HEK293 (cell line): ENCODE results near the gene TPI1.
A peak's percentile ranks its signal among the peaks of the same experiment; 100 is the strongest.

Experiments
- CTCF ChIA-PET: fragments of 350-600 bp; formaldehyde crosslinking; extraction: SDS; loops from one replicate; lab custom pipeline; 2021; ENCODE audit warnings: antibody characterized with exemption; lab: Yijun Ruan, JAX
- POLR2A ChIA-PET: fragments of 300-600 bp; formaldehyde crosslinking; extraction: SDS; loops from one replicate; lab custom pipeline; 2020; ENCODE audit warnings: antibody characterized with exemption, inconsistent platforms; lab: Yijun Ruan, JAX
- H3K27ac ChIP-seq: fragments of 200-500 bp; sonication (Bioruptor generic); 2 replicates; pipeline ENCODE4 v1.5.1; 2014; ENCODE audit warnings: low read depth, low read length, control low read depth, inconsistent platforms; ENCODE audit errors: extremely low read depth
- H3K36me3 ChIP-seq, 2 experiments: fragments of 200-500 bp in 1 of 2; sonication (Bioruptor generic) in 1 of 2; 1 replicate in 1 of 2; 2 replicates in 1 of 2; pipeline ENCODE4 v1.5.1; 2014 to 2017; ENCODE audit warnings: inconsistent platforms in 2 of 2, low read length in 2 of 2; ENCODE audit not compliant: control insufficient read depth in 2 of 2, insufficient read depth in 1 of 2
- H3K4me1 ChIP-seq: fragments of 200-500 bp; sonication (Bioruptor generic); 2 replicates; pipeline ENCODE4 v1.5.1; 2014; ENCODE audit warnings: mild to moderate bottlenecking, low read length, inconsistent platforms; ENCODE audit not compliant: control insufficient read depth, insufficient read depth
- H3K4me3 ChIP-seq: 2 replicates; pipeline ENCODE4 v1.5.1; 2011; ENCODE audit warnings: low read depth, mild to moderate bottlenecking, control low read depth, low read length, moderate library complexity
- H3K9me3 ChIP-seq: fragments of 200-500 bp; sonication (Bioruptor generic); 2 replicates; pipeline ENCODE4 v1.5.1; 2014; ENCODE audit warnings: low read depth, low read length, inconsistent platforms; ENCODE audit not compliant: control insufficient read depth, insufficient read depth
- BCL11B ChIP-seq: fragments of 450-650 bp; formaldehyde crosslinking; IDR thresholded peaks from 2 replicates; pipeline ENCODE4 v1.5.1; 2016; ENCODE audit warnings: low read depth, missing biosample characterization, missing genetic modification characterization
- MEIS1 ChIP-seq: sonication (generic); formaldehyde crosslinking; IDR thresholded peaks from 2 replicates; pipeline ENCODE4 v1.8.1; 2022; ENCODE audit warnings: missing genetic modification reagents, mild to moderate bottlenecking, borderline replicate concordance
- SP2 ChIP-seq: fragments of 450-650 bp; formaldehyde crosslinking; IDR thresholded peaks from 2 replicates; pipeline ENCODE4 v1.5.1; 2016; ENCODE audit warnings: missing biosample characterization, missing genetic modification characterization
- ZNF133 ChIP-seq: fragments of 450-650 bp; formaldehyde crosslinking; IDR thresholded peaks from 2 replicates; pipeline ENCODE4 v1.5.1; 2016; ENCODE audit warnings: missing biosample characterization, missing genetic modification characterization
- ZNF341 ChIP-seq: fragments of 450-650 bp; formaldehyde crosslinking; IDR thresholded peaks from 2 replicates; pipeline ENCODE4; 2016; ENCODE audit warnings: low read depth, missing biosample characterization, missing genetic modification characterization
- ZNF394 ChIP-seq: fragments of 450-650 bp; formaldehyde crosslinking; IDR thresholded peaks from 2 replicates; pipeline ENCODE4 v1.5.1; 2016; ENCODE audit warnings: missing biosample characterization, missing genetic modification characterization, mild to moderate bottlenecking, moderate library complexity, borderline replicate concordance
- ZNF529 ChIP-seq: fragments of 450-650 bp; formaldehyde crosslinking; IDR thresholded peaks from 2 replicates; pipeline ENCODE4 v1.5.1; 2017; ENCODE audit warnings: missing genetic modification characterization, missing biosample characterization; ENCODE audit not compliant: insufficient replicate concordance
- ZNF600 ChIP-seq: fragments of 450-650 bp; formaldehyde crosslinking; IDR thresholded peaks from 2 replicates; pipeline ENCODE4 v1.5.1; 2016; ENCODE audit warnings: missing biosample characterization, missing genetic modification characterization
- TF ChIP-seq, protein P1 (sequence below): fragments of 450-650 bp; formaldehyde crosslinking; IDR thresholded peaks from 2 replicates; pipeline ENCODE4 v1.5.1; 2016; ENCODE audit warnings: missing biosample characterization, missing genetic modification characterization
- TF ChIP-seq, protein P2 (sequence below): fragments of 450-650 bp; formaldehyde crosslinking; conservative IDR thresholded peaks from 2 replicates; pipeline ENCODE4 v1.5.1; 2016; ENCODE audit warnings: low read depth, missing biosample characterization, missing genetic modification characterization
- TF ChIP-seq, protein P3 (sequence below): fragments of 450-650 bp; formaldehyde crosslinking; IDR thresholded peaks from 2 replicates; pipeline ENCODE4 v1.5.1; 2016; ENCODE audit warnings: missing biosample characterization, missing genetic modification characterization

Gene TPI1

DNA sequence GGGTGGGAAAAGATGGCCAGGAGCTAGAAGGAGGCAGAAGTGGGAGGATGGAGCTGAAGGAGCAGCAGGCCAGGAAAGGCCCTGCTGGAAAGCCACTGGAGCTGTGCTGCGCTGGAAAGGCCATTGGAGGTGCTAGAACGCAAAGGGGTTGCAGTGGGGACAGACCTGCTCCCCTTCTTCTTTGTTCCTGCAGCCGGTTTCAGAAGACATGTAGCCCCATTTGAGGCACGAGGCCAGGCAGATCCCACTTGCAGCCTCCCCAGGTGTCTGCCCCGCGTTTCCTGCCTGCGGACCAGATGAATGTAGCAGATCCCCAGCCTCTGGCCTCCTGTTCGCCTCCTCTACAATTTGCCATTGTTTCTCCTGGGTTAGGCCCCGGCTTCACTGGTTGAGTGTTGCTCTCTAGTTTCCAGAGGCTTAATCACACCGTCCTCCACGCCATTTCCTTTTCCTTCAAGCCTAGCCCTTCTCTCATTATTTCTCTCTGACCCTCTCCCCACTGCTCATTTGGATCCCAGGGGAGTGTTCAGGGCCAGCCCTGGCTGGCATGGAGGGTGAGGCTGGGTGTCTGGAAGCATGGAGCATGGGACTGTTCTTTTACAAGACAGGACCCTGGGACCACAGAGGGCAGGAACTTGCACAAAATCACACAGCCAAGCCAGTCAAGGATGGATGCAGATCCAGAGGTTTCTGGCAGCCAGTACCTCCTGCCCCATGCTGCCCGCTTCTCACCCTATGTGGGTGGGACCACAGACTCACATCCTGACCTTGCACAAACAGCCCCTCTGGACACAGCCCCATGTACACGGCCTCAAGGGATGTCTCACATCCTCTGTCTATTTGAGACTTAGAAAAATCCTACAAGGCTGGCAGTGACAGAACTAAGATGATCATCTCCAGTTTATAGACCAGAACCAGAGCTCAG, 48.0 kb upstream of the TPI1 start:
- Histone ChIP-seq H3K4me3 (no peak overlapping the region), H3K27ac (no peak overlapping the region), H3K4me1 (peaks cover 6% of the 10 kb centered on the region; the same call in 1 of the 2 replicates), H3K36me3 (peaks cover 0 to 3% of the 10 kb centered on the region in 2 experiments; a peak in 1 of 3 replicates), H3K9me3 (no peaks in the 10 kb centered on the region)
- CTCF ChIA-PET: interaction anchor here (1.4 to 2.0 kb wide), 2 partner anchors 53 to 67 kb away, joined by 5 to 9 read pairs; partner anchors contain the start of genes MLF2 and PTMS
- POLR2A ChIA-PET: no interaction called here
- TF ChIP-seq SP2 (tag by site-specific recombination): no peak
- TF ChIP-seq ZNF600 (tag by site-specific recombination): 0 out of 2 replicates have a peak, but pooled peaks have one; percentile 16

DNA sequence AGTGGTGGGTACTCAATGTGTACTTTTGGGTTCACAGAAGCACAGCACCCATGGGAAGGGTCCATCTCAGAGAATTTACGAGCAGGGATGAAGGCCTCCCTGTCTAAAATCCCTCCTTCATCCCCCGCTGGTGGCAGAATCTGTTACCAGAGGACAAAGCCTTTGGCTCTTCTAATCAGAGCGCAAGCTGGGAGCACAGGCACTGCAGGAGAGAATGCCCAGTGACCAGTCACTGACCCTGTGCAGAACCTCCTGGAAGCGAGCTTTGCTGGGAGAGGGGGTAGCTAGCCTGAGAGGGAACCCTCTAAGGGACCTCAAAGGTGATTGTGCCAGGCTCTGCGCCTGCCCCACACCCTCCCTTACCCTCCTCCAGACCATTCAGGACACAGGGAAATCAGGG, 47.2 kb upstream of the TPI1 start:
- no peak overlapping the region for H3K27ac ChIP-seq
- peaks cover 6% of the 10 kb centered on the region; the same call in 1 of the 2 replicates for H3K4me1 ChIP-seq
- peaks cover 0 to 3% of the 10 kb centered on the region in 2 experiments; a peak in 1 of 3 replicates for H3K36me3 ChIP-seq
- ChIA-PET CTCF (interaction anchor here (1.0 to 8.1 kb wide), 3 partner anchors 15 to 67 kb away, joined by 3 to 116 read pairs (median 5); partner anchors contain the start of genes MLF2 and PTMS), POLR2A (no interaction called here)
- no peaks in the 10 kb centered on the region for H3K9me3 ChIP-seq
- no peak overlapping the region for H3K4me3 ChIP-seq
- TF ChIP-seq, protein P1, sequence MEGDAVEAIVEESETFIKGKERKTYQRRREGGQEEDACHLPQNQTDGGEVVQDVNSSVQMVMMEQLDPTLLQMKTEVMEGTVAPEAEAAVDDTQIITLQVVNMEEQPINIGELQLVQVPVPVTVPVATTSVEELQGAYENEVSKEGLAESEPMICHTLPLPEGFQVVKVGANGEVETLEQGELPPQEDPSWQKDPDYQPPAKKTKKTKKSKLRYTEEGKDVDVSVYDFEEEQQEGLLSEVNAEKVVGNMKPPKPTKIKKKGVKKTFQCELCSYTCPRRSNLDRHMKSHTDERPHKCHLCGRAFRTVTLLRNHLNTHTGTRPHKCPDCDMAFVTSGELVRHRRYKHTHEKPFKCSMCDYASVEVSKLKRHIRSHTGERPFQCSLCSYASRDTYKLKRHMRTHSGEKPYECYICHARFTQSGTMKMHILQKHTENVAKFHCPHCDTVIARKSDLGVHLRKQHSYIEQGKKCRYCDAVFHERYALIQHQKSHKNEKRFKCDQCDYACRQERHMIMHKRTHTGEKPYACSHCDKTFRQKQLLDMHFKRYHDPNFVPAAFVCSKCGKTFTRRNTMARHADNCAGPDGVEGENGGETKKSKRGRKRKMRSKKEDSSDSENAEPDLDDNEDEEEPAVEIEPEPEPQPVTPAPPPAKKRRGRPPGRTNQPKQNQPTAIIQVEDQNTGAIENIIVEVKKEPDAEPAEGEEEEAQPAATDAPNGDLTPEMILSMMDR (tag by site-specific recombination): no peak
- no peak for TF ChIP-seq MEIS1 (CRISPR knock-in tag)
- TF ChIP-seq, protein P2, sequence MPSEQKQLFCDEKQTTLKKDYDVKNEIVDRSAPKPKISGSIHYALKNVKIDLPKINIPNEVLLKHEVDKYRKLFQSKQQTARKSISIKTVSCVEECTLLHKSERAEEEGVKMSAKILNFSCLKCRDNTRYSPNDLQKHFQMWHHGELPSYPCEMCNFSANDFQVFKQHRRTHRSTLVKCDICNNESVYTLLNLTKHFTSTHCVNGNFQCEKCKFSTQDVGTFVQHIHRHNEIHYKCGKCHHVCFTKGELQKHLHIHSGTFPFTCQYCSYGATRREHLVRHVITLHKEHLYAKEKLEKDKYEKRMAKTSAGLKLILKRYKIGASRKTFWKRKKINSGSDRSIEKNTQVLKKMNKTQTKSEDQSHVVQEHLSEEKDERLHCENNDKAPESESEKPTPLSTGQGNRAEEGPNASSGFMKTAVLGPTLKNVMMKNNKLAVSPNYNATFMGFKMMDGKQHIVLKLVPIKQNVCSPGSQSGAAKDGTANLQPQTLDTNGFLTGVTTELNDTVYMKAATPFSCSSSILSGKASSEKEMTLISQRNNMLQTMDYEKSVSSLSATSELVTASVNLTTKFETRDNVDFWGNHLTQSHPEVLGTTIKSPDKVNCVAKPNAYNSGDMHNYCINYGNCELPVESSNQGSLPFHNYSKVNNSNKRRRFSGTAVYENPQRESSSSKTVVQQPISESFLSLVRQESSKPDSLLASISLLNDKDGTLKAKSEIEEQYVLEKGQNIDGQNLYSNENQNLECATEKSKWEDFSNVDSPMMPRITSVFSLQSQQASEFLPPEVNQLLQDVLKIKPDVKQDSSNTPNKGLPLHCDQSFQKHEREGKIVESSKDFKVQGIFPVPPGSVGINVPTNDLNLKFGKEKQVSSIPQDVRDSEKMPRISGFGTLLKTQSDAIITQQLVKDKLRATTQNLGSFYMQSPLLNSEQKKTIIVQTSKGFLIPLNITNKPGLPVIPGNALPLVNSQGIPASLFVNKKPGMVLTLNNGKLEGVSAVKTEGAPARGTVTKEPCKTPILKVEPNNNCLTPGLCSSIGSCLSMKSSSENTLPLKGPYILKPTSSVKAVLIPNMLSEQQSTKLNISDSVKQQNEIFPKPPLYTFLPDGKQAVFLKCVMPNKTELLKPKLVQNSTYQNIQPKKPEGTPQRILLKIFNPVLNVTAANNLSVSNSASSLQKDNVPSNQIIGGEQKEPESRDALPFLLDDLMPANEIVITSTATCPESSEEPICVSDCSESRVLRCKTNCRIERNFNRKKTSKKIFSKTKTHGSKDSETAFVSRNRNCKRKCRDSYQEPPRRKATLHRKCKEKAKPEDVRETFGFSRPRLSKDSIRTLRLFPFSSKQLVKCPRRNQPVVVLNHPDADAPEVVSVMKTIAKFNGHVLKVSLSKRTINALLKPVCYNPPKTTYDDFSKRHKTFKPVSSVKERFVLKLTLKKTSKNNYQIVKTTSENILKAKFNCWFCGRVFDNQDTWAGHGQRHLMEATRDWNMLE (tag by site-specific recombination): no peak
- TF ChIP-seq BCL11B (tag by site-specific recombination): no peak
- TF ChIP-seq ZNF133 (tag by site-specific recombination): no peak
- TF ChIP-seq, protein P3, sequence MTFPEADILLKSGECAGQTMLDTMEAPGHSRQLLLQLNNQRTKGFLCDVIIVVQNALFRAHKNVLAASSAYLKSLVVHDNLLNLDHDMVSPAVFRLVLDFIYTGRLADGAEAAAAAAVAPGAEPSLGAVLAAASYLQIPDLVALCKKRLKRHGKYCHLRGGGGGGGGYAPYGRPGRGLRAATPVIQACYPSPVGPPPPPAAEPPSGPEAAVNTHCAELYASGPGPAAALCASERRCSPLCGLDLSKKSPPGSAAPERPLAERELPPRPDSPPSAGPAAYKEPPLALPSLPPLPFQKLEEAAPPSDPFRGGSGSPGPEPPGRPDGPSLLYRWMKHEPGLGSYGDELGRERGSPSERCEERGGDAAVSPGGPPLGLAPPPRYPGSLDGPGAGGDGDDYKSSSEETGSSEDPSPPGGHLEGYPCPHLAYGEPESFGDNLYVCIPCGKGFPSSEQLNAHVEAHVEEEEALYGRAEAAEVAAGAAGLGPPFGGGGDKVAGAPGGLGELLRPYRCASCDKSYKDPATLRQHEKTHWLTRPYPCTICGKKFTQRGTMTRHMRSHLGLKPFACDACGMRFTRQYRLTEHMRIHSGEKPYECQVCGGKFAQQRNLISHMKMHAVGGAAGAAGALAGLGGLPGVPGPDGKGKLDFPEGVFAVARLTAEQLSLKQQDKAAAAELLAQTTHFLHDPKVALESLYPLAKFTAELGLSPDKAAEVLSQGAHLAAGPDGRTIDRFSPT (tag by site-specific recombination): no peak
- no peak for TF ChIP-seq ZNF529 (tag by site-specific recombination)
- no peak for TF ChIP-seq ZNF394
- TF ChIP-seq ZNF341 (tag by site-specific recombination): no peak
